ENCODE results near the gene DNHD1.
A peak's percentile ranks its signal among the peaks of the same experiment; 100 is the strongest.

The DNHD1 gene

GRCh38 chr11:6531267-6531752 is 34.2 kb downstream of the DNHD1 start:
- Histone ChIP-seq H3K4me1 (ENCODE audit: control insufficient read depth in 1 of 2, insufficient read depth in 2 of 2, low read length in 2 of 2) (no peaks in the 10 kb centered on the region), H3K4me3 (ENCODE audit: low read depth, low read length) (no peak overlapping the region), H3K23ac (ENCODE audit: low read length) (no peak overlapping the region), H2AK5ac (ENCODE audit: low read length) (no peak overlapping the region), H3K18ac (ENCODE audit: low read length) (no peak overlapping the region), H2BK5ac (ENCODE audit: low read depth, low read length, poor library complexity) (no peak overlapping the region), H3K9me3 (ENCODE audit: insufficient read depth, low read depth, low read length) (no peaks in the 10 kb centered on the region), H3K14ac (ENCODE audit: low read length) (no peak overlapping the region), H4K8ac (ENCODE audit: low read depth, low read length) (no peak overlapping the region), H2AFZ (ENCODE audit: insufficient read depth, low read length, poor library complexity) (no peak overlapping the region), H3K4ac (ENCODE audit: low read depth, low read length) (no peak overlapping the region), H3K27me3 (ENCODE audit: insufficient read depth, low read length) (no peaks in the 10 kb centered on the region), H3K27ac (ENCODE audit: low read depth, low read length) (no peak overlapping the region), H3K36me3 (ENCODE audit: control insufficient read depth in 1 of 2, insufficient read depth in 2 of 2, low read length in 2 of 2) (peaks cover 13 to 18% of the 10 kb centered on the region in 2 experiments), H3K9ac (ENCODE audit: low read length) (no peak overlapping the region), H4K12ac (ENCODE audit: low read depth, low read length) (no peak overlapping the region), H2BK120ac (ENCODE audit: insufficient read depth, low read length, poor library complexity) (no peak overlapping the region), H3K79me1 (ENCODE audit: low read length) (no peaks in the 10 kb centered on the region), H4K91ac (ENCODE audit: low read depth, low read length) (no peak overlapping the region), H3K4me2 (ENCODE audit: low read length) (no peak overlapping the region), H2BK12ac (ENCODE audit: low read length) (no peak overlapping the region), H3K79me2 (ENCODE audit: control insufficient read depth, insufficient read depth, low read length, poor library complexity) (no peaks in the 10 kb centered on the region)
- no CpG with 5 or more reads among the region's 1 CpG for WGBS (ENCODE audit: extremely low coverage, insufficient coverage, insufficient read length)
- peak; percentile 24 to 71 for DNase-seq

GRCh38 chr11:6538456-6538855 is 41.4 kb downstream of the DNHD1 start:
- Histone ChIP-seq H3K4me2 (ENCODE audit: low read length) (no peak overlapping the region), H4K12ac (ENCODE audit: low read depth, low read length) (no peak overlapping the region), H3K23ac (ENCODE audit: low read length) (no peak overlapping the region), H3K9me3 (ENCODE audit: insufficient read depth, low read depth, low read length) (no peaks in the 10 kb centered on the region), H2BK120ac (ENCODE audit: insufficient read depth, low read length, poor library complexity) (no peak overlapping the region), H3K4me1 (ENCODE audit: control insufficient read depth in 1 of 2, insufficient read depth in 2 of 2, low read length in 2 of 2) (no peaks in the 10 kb centered on the region), H3K27me3 (ENCODE audit: insufficient read depth, low read length) (no peaks in the 10 kb centered on the region), H2AK5ac (ENCODE audit: low read length) (no peak overlapping the region), H3K79me2 (ENCODE audit: control insufficient read depth, insufficient read depth, low read length, poor library complexity) (no peaks in the 10 kb centered on the region), H3K18ac (ENCODE audit: low read length) (no peak overlapping the region), H3K36me3 (ENCODE audit: control insufficient read depth in 1 of 2, insufficient read depth in 2 of 2, low read length in 2 of 2) (peaks cover 5 to 6% of the 10 kb centered on the region in 2 experiments), H3K4me3 (ENCODE audit: low read depth, low read length) (no peak overlapping the region), H3K27ac (ENCODE audit: low read depth, low read length) (no peak overlapping the region), H2BK5ac (ENCODE audit: low read depth, low read length, poor library complexity) (no peak overlapping the region), H2AFZ (ENCODE audit: insufficient read depth, low read length, poor library complexity) (no peak overlapping the region), H4K91ac (ENCODE audit: low read depth, low read length) (no peak overlapping the region), H3K79me1 (ENCODE audit: low read length) (no peaks in the 10 kb centered on the region), H2BK12ac (ENCODE audit: low read length) (no peak overlapping the region), H4K8ac (ENCODE audit: low read depth, low read length) (no peak overlapping the region), H3K4ac (ENCODE audit: low read depth, low read length) (no peak overlapping the region), H3K9ac (ENCODE audit: low read length) (no peak overlapping the region), H3K14ac (ENCODE audit: low read length) (no peak overlapping the region)
- no peak for DNase-seq
- no CpG with 5 or more reads among the region's 8 CpGs for WGBS (ENCODE audit: extremely low coverage, insufficient coverage, insufficient read length)

GRCh38 chr11:6538945-6539344 is 41.9 kb downstream of the DNHD1 start:
- Histone ChIP-seq H3K4me2 (ENCODE audit: low read length) (no peak overlapping the region), H3K4me1 (ENCODE audit: control insufficient read depth in 1 of 2, insufficient read depth in 2 of 2, low read length in 2 of 2) (no peaks in the 10 kb centered on the region), H3K79me1 (ENCODE audit: low read length) (no peaks in the 10 kb centered on the region), H3K27me3 (ENCODE audit: insufficient read depth, low read length) (no peaks in the 10 kb centered on the region), H3K9ac (ENCODE audit: low read length) (no peak overlapping the region), H3K36me3 (ENCODE audit: control insufficient read depth in 1 of 2, insufficient read depth in 2 of 2, low read length in 2 of 2) (peaks cover under 1% of the 10 kb centered on the region in 2 experiments), H4K91ac (ENCODE audit: low read depth, low read length) (no peak overlapping the region), H2BK12ac (ENCODE audit: low read length) (no peak overlapping the region), H3K9me3 (ENCODE audit: insufficient read depth, low read depth, low read length) (no peaks in the 10 kb centered on the region), H3K79me2 (ENCODE audit: control insufficient read depth, insufficient read depth, low read length, poor library complexity) (no peaks in the 10 kb centered on the region), H3K27ac (ENCODE audit: low read depth, low read length) (no peak overlapping the region), H2AK5ac (ENCODE audit: low read length) (no peak overlapping the region), H3K18ac (ENCODE audit: low read length) (no peak overlapping the region), H4K12ac (ENCODE audit: low read depth, low read length) (no peak overlapping the region), H3K4me3 (ENCODE audit: low read depth, low read length) (no peak overlapping the region), H2BK5ac (ENCODE audit: low read depth, low read length, poor library complexity) (no peak overlapping the region), H2AFZ (ENCODE audit: insufficient read depth, low read length, poor library complexity) (no peak overlapping the region), H3K14ac (ENCODE audit: low read length) (no peak overlapping the region), H3K4ac (ENCODE audit: low read depth, low read length) (no peak overlapping the region), H3K23ac (ENCODE audit: low read length) (no peak overlapping the region), H4K8ac (ENCODE audit: low read depth, low read length) (no peak overlapping the region), H2BK120ac (ENCODE audit: insufficient read depth, low read length, poor library complexity) (no peak overlapping the region)
- WGBS (ENCODE audit: extremely low coverage, insufficient coverage, insufficient read length), result no CpG with 5 or more reads among the region's 3 CpGs
- DNase-seq, result no peak

DNA sequence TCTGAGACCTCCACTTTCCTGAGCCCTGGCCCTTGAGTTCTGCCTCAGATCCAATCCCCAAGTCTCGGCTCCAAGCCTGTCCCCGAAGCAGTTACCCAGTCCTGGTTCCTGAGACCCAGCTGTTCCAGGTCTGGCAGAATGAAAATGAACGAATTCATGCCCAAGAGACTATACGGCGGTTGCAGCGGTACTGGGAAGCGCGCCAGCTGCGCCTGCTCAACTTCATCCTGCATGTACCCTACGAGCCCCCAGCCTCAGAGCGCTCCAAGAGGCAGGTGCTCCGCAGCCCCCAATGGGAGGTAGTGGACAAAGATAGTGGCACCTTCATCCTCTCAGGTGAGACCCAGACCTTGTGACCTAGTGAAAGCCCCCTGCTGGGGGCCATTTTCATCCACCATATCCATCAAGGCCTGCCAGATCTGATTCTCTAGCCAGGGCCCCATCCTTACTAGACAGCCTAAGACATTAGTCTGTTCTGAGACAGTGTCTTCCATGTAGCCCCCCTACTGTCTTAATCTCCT is 42.7 kb downstream of the DNHD1 start:
- no peak overlapping the region for H3K23ac ChIP-seq (ENCODE audit: low read length)
- DNase-seq, result no peak

More for the DNA sequence above, 42.7 kb downstream of the DNHD1 start:
- no peak overlapping the region for H4K12ac ChIP-seq (ENCODE audit: low read depth, low read length)
- H2AK5ac ChIP-seq (ENCODE audit: low read length), result no peak overlapping the region
- H3K4ac ChIP-seq (ENCODE audit: low read depth, low read length), result no peak overlapping the region
- WGBS (ENCODE audit: extremely low coverage, insufficient coverage, insufficient read length), result no CpG with 5 or more reads among the region's 12 CpGs
- H3K4me3 ChIP-seq (ENCODE audit: low read depth, low read length), result no peak overlapping the region
- no peaks in the 10 kb centered on the region for H3K79me1 ChIP-seq (ENCODE audit: low read length)
- no peaks in the 10 kb centered on the region for H3K4me1 ChIP-seq (ENCODE audit: control insufficient read depth in 1 of 2, insufficient read depth in 2 of 2, low read length in 2 of 2)
- no peak overlapping the region for H3K4me2 ChIP-seq (ENCODE audit: low read length)
- no peak overlapping the region for H2BK5ac ChIP-seq (ENCODE audit: low read depth, low read length, poor library complexity)
- no peak overlapping the region for H3K18ac ChIP-seq (ENCODE audit: low read length)
- no peak overlapping the region for H3K14ac ChIP-seq (ENCODE audit: low read length)
- H2AFZ ChIP-seq (ENCODE audit: insufficient read depth, low read length, poor library complexity), result no peak overlapping the region
- no peaks in the 10 kb centered on the region for H3K27me3 ChIP-seq (ENCODE audit: insufficient read depth, low read length)
- no peak overlapping the region for H3K9ac ChIP-seq (ENCODE audit: low read length)
- no peak overlapping the region for H2BK120ac ChIP-seq (ENCODE audit: insufficient read depth, low read length, poor library complexity)
- no peaks in the 10 kb centered on the region for H3K36me3 ChIP-seq (ENCODE audit: control insufficient read depth in 1 of 2, insufficient read depth in 2 of 2, low read length in 2 of 2)
- no peak overlapping the region for H2BK12ac ChIP-seq (ENCODE audit: low read length)
- no peak overlapping the region for H4K8ac ChIP-seq (ENCODE audit: low read depth, low read length)
- H3K79me2 ChIP-seq (ENCODE audit: control insufficient read depth, insufficient read depth, low read length, poor library complexity), result no peaks in the 10 kb centered on the region
- H3K9me3 ChIP-seq (ENCODE audit: insufficient read depth, low read depth, low read length), result no peaks in the 10 kb centered on the region
- no peak overlapping the region for H4K91ac ChIP-seq (ENCODE audit: low read depth, low read length)
- H3K27ac ChIP-seq (ENCODE audit: low read depth, low read length), result no peak overlapping the region

Measured in trophoblast cell (in vitro differentiated cells and primary cell).